Transverse colon (tissue), 4 donors: ENCODE measurements around the gene MAS1L.

Source experiments
- CTCF ChIP-seq, 5 experiments: fragments of 200-600 bp in 3 of 5; fragments of 450-650 bp in 2 of 5; sonication (generic) in 3 of 5; IDR thresholded peaks; 1 replicate in 2 of 5; 2 replicates in 3 of 5; pipeline ENCODE4 v1.5.1; 2016 to 2017; ENCODE audit warnings: antibody characterized with exemption in 5 of 5, inconsistent platforms in 3 of 5, mild to moderate bottlenecking in 2 of 5, moderate library complexity in 1 of 5
- EP300 ChIP-seq: sonication (generic); formaldehyde crosslinking; IDR thresholded peaks from one replicate; pipeline ENCODE4 v1.6.1; 2017; ENCODE audit warnings: antibody characterized with exemption, low read depth
- POLR2A ChIP-seq: fragments of 450-650 bp; IDR thresholded peaks from one replicate; pipeline ENCODE4 v1.6.1; 2016; ENCODE audit warnings: antibody characterized with exemption, mild to moderate bottlenecking, moderate library complexity
- POLR2AphosphoS5 ChIP-seq, 3 donors: sonication (generic); formaldehyde crosslinking; IDR thresholded peaks; one replicate each; pipeline ENCODE4 v1.6.1; 2016; ENCODE audit warnings: antibody characterized with exemption in 3 of 3

GRCh38 chr6:29520232-29520631 lies 32.5 kb upstream of the MAS1L start:
- no peak for TF ChIP-seq CTCF (IDR thresholded peaks at IDR 0.05)
- TF ChIP-seq POLR2A, result no peak
- no peak for TF ChIP-seq POLR2AphosphoS5 (IDR thresholded peaks at IDR 0.05)
- TF ChIP-seq EP300, result no peak
